Measurements from ENCODE around the gene CXXC5. TPM values are rescaled to one million over a fixed set of nuclear protein-coding genes. Genes with fewer than 3 reads are reported as not detected.

CXXC5 gene
- total RNA-seq, 1 experiment from 2014 or later, result 205 TPM

- no peak for DNase-seq (ENCODE audit: low read depth)
These were observed 44.6 kb downstream of the CXXC5 start for GRCh38 chr5:139692679-139693308.

GRCh38 chr5:139693676-139694364 is 45.7 kb downstream of the CXXC5 start:
- no peak for DNase-seq (ENCODE audit: low read depth)

GRCh38 chr5:139694556-139695177 is 46.5 kb downstream of the CXXC5 start:
- no peak for DNase-seq (ENCODE audit: low read depth)

GRCh38 chr5:139695178-139695573 is 47.0 kb downstream of the CXXC5 start:
- DNase-seq (ENCODE audit: low read depth), result no peak

- DNase-seq (ENCODE audit: low read depth), result peak; percentile 75
These were observed 48.2 kb downstream of the CXXC5 start for GRCh38 chr5:139696167-139696893.

GRCh38 chr5:139696894-139697658 is 48.9 kb downstream of the CXXC5 start:
- peak; percentile 99 for DNase-seq (ENCODE audit: low read depth)

- no peak for DNase-seq (ENCODE audit: low read depth)
These were observed 50.5 kb downstream of the CXXC5 start for GRCh38 chr5:139698490-139699146.

- DNase-seq (ENCODE audit: low read depth), result no peak
These were observed 51.2 kb downstream of the CXXC5 start for GRCh38 chr5:139699351-139699750.

GRCh38 chr5:139700711-139701055 is 52.5 kb downstream of the CXXC5 start:
- DNase-seq (ENCODE audit: low read depth), result no peak

- DNase-seq (ENCODE audit: low read depth), result peak; percentile 61
These were observed 53.0 kb downstream of the CXXC5 start for GRCh38 chr5:139701056-139701741.

- no peak for DNase-seq (ENCODE audit: low read depth)
These were observed 54.4 kb downstream of the CXXC5 start for GRCh38 chr5:139702548-139702947.

- DNase-seq (ENCODE audit: low read depth), result no peak
These were observed 56.6 kb downstream of the CXXC5 start for GRCh38 chr5:139704748-139705147.

GRCh38 chr5:139705191-139705590 is 57.0 kb downstream of the CXXC5 start:
- no peak for DNase-seq (ENCODE audit: low read depth)

GRCh38 chr5:139705655-139706587 is 57.8 kb downstream of the CXXC5 start:
- no peak for DNase-seq (ENCODE audit: low read depth)

- no peak for DNase-seq (ENCODE audit: low read depth)
These were observed 59.4 kb downstream of the CXXC5 start for GRCh38 chr5:139707445-139708003.

- peak; percentile 51 for DNase-seq (ENCODE audit: low read depth)
These were observed 60.3 kb downstream of the CXXC5 start for GRCh38 chr5:139708434-139708861.

- peak; percentile 97 for DNase-seq (ENCODE audit: low read depth)
These were observed 60.9 kb downstream of the CXXC5 start for GRCh38 chr5:139708877-139709581.

GRCh38 chr5:139709582-139710318 is 61.6 kb downstream of the CXXC5 start:
- peak; percentile 96 for DNase-seq (ENCODE audit: low read depth)

All from Daoy (cell line).